NCI-H748 treated with DMSO at 0.1 percent for 48 hours (cell line): Measurements from ENCODE around the gene TDRD5.
"Not testable (repeated sequence)": the region's sequence is repeated elsewhere in the genome, so short reads cannot be mapped to it uniquely, and the experiment has no call there.

ENCODE experiments used
- DNase-seq: peaks from one replicate; lab custom pipeline; 2025; lab: John Stamatoyannopoulos, UW

TDRD5 gene

DNA sequence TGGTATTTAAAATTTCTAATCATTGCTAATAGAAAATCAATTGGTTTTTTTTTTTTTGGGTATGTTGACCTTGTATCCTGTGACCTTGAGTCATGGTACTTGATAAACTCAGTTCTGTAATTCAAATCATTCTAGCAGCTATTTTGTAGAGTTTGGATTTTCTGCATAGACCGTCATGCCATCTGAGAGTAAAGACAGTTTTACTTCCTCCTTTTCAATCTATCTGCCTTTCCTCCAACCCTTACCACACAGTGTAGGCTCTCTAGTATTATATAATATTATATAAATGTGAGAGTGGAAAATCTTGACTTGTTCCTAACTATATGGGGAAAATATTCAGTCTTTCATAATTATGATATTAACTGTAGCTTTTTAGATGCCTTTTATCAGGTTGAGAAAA, 7.0 kb downstream of the TDRD5 start:
- no peak for DNase-seq

DNA sequence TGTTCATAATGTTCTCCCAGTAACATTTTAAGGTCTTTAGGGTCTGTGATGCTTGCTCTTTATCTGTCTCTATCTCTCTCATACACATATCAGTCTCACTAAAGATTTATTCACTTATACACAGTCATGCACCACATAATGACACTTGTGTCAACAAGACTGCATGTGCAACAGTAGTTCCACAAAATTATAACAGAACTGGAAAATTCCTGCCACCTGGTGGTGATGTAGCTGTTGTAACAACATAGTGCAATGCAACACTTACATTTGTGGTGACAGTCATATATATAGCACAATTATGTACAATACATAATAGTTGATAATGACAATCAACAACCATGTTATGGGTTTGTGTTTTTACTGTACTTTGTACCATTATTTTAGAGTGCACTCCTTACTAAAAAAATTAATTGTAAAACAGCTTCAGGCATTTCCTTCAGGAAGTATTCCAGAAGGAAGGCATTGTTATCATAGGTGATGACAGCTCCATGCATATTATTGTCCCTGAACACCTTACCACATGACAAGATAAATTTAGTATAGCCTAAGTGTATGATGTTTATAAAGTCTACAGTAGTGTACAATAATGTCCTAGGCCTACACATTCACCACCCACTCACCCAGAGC, 8.1 kb downstream of the TDRD5 start:
- peak; percentile 6 for DNase-seq

DNA sequence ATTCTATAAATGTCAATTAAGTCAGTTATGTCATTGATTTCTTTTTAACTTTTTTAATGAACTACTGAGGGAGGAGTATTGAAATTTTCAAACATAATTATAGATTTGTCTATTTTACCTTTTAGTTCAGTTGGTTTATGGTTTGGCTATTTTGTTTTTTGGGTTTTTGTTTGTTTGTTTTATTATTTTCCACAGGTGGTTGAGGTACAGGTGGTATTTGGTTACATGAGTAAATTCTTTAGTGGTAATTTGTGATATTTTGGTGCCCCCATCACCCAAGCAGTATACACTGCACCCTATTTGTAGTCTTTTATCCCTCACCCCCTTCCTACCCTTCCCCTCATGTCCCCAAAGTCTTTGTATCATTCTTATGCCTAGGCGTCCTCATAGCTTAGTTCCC, 9.5 kb downstream of the TDRD5 start:
- DNase-seq, result no peak

DNA sequence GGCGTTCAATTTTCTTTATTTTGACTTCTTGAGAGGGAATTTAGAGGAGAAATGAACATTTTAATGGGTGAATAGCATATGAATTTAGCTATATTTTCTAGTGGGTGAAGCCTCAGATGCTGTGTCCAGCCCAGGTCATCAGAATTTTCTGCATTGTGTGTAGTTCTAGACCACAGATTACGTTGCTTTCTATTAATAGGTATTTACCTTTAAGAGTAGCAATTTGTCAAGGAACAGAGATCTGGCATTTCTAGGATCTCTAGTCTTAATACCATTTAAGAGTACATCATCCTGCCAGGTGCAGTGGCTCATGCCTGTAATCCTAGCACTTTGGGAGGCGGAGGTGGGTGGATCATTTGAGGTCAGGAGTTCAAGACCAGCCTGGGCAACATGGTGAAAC, 20.7 kb downstream of the TDRD5 start:
- no peak for DNase-seq

DNA sequence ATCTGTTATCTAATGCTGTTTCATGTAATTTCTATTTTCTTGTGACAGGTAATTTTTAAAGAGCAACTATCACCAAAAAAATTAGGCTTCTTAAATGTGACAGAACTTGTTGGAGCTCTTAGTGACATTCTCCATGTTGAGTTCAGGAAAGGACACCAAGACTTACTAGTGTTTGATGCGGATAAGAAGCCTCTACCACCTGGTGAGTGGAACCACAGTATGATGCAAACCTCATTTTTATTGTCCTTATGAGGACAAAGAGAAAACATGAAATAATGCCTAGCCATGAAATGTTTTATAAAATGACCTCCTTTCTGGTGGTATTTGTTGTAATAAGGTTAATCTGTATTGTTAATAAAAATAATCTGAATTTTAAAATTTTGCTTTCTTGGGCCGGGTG, 39.1 kb downstream of the TDRD5 start:
- DNase-seq, result no peak

DNA sequence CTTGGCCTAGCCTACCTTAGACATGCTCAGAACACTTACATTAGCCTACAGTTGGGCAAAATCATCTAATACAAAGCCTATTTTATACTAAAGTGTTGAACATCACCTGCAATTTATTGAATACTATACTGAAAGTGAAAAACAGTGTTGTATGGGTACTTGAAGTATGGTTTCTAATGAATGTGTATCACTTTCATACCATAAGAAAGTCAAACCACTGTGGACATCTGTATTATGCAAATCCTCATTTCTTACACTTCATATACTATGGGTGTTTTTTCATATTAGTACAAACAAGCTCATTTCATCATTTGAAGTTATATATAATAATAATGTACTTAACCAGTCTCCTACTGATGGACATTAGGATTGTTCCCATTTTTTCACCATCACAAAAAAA, 41.2 kb downstream of the TDRD5 start:
- no peak for DNase-seq

DNA sequence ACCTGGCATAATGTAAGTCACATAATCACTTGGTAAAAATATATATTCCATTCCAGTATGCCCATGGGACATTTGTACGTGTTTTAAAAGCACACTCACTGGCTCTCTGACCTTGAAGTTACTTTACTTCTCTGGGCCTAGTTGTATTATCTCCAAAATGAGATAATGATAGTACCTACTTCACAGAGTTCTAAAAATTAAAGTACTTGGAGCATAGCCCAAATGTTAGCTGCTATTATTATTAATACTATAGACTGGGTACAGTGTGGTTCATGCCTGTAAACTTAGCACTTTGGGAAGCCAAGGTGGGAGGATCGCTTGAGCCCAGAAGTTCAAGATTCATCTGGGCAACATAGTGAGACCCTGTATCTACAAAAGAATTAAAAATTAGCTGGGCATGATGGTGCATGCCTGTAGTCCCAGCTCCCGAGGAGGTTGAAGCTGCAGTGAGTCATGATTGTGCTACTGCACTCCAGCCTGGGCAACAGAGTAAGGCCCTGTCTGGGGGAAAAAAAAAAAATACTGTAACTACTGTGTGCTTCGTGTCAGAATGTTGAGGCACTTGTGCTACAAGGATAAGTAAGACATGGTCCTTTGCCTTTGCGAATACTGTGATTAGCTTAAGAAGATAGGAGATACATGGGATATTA, 45.7 kb downstream of the TDRD5 start:
- no peak for DNase-seq

DNA sequence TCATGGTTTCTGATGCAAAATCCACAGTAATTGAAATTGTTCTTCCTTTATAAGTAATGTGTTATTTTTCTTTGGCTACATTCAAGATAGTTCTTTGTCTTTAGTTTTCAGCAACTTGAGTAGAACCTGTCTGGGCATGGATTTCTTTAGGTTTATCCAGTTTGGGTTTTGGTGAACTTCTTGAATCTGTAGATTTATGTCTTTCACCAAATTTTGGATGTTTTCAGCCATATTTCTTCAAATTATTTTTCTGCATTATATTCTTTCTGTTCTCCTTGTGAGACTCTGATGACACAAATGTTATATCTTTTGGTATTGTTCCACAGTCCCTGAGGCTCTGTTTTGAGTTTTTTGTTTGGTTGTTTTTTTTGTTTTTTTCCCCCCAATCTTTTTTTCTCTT, 69.4 kb downstream of the TDRD5 start:
- DNase-seq, result no peak

DNA sequence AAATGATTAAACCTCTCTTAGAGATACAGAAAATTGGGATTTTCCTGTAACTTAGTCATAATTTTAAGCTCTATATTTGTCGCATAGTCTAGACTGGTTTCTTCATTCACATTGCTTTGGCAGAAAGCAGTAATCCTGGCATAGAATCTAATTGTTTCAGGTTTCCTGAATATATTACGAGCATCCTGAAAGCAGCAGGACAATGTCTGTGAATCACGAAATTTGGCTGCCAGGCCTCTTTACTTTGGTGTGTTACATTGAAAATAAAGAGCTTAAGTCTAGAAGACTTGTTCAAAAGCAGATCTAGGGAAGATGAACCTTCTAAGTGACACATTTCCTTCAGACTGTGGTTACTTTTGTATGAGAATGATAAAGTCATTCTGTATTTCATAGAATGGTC, 72.2 kb downstream of the TDRD5 start:
- DNase-seq, result no peak

DNA sequence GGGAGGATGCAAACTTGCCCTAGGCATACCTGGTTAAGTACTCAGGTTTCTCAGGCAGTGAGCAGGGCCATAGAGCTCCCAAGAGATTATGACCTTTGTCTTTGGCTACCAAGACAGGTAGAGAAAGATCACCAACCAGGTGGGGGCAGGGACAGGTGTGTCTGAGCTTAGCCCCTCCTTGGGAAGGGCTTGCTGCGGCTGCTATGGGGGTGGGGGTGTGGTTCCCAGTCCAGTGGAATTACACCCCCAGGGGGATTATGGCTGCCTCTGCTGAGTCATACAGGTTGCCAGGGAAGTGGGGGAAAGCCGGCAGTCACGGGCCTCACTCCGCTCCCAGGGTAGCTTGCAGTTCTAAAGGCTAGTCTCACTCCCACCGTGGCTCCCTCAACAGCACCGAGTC, 86.2 kb downstream of the TDRD5 start:
- DNase-seq, result no peak

DNA sequence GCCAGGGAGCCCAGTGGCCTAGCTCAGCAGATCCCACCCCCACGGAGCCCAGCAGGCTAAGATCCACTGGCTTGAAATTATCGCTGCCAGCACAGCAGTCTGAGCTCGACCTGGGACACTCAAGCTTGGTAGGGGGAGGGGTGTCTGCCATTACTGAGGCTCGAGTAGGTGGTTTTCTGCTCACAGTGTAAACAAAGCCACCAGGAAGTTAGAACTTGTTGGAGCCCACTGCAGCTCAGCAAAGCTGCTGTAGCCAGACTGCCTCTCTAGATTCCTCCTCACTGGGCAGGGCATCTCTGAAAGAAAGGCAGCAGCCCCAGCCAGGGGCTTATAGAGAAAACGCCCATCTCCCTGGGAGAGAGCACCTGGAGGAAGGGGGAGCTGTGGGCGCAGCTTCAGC, 102.9 kb downstream of the TDRD5 start:
- DNase-seq, result not testable (repeated sequence)

DNA sequence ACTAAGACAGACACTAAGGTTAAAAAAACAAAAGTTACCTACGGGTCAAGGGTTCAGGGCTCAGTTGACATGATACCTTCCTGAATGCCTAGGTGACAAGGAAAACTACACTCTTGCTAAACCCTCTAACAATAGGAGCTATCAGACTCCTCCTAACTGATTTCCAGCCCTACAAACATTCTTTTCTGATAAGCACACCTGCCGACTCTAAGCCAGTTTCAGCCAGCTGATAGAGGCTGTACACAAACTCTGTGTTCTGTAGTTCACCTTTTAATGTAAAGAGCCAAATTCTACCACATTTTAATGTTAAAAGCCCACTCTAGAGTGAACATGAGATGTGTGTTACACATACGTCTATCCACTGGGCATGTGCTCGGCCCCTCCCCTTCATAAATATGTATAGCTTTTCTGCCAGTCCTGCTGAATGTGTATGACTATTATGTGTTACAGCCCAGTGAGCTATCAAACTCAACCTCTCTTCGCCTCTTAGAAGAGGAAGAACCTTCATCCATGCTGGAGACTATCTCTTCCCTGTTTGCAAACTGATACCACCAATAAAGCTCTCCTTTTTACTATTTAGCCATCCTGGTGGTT, 111.4 kb downstream of the TDRD5 start:
- no peak for DNase-seq

DNA sequence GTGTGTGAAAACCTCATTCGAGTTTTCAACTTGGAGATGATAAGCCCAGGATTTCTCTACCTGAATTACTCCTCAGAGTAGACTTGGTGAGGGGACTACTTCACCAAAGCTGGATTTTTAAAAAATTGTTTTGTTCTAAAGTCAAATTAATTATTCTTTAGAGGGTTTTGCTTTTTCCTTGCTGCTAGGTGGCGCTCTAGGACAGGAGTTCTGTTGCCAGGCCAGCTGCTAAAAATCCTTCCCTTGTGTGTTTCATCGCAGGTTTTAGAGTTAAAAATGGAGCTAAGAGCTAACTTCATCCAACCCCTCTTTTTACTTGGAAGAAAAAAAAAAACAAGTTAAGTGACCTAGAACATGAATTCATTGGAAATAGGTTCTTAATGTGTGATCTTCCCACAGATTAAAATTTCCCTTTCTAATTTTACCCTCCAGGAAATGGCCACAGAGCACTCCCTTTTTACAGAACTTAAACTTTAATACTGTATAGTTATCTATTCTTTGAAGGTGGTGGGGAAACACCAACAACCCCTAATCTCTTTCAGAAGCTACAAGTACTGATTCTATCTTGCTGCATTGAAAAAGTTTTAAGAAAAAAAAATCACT, 114.8 kb downstream of the TDRD5 start:
- peak; percentile 40 for DNase-seq

DNA sequence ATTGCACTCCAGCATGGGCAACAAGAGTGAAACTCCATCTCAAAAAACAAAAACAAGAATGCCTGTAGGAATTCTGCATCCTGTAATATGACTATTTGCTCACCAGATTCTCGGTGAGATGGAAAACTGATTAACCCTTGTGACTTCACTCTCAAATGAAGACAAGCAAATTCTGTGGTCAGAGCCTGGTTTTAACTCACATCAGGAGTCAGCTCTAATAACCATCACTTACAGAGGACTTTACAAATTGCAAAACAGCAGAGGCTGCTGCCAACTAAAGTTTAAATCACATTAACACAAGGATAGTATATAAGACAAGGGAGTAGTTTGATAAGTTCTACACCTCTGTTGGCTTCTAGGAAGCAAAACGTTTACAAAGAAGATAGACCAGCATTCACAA, 115.8 kb downstream of the TDRD5 start:
- DNase-seq, result no peak

DNA sequence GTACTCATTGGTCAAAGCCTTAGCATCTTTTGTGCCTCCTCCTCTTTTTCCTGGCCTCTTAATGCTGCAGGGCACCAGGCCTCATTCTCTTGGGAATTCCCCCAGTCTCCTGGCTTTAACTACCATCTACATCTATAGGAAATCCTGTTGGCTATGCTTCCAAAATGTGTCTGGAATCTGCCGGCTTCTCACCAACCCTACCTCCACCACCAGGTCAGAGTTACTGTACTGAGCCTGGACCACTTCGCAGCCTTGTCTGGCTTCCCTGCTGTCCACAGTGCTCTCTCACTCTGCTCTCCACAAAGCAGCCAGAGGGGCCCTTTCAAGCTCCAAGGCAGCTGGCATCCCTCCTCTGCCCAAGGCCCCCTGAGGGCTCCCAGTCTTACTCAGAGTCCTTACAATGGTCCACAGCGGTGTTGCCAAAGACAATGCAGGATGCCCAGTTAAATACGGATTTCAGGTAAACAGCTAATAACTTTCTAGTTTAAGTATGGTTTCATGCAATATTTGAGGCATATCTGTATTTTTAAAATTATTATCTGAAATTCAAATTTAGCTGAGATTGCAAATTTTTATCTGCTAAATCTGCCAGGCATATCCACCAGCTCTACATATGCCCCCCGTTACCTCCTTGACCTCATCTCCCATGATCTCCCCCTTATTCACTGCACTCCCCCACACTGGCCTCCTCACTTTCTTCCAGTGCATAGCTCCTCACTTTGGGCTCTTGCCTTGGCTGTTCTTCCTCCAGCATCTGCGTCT, 117.0 kb downstream of the TDRD5 start:
- DNase-seq, result no peak

DNA sequence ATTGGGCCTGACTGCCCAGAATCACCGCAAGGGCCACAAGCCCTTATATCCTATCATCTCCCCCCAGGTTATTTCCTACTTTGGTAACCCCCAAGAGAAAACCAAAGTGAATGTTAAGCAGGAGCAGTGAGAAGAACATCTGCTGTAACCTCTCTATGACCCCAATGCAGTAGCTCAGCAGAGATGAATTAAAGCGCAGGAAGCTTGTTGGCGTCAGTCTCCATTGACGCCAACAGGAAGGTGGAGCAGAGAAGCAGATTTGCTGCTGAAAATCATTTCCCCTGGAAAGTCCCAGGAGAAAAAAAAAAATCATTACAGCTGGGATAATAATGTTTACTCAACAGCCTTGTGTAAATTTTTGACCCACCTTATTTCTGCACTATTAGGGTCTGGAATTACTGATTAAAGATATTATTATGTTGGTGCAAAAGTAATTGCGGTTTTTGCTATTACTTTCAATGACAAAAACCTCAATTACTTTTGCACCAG, 118.3 kb downstream of the TDRD5 start:
- no peak for DNase-seq

DNA sequence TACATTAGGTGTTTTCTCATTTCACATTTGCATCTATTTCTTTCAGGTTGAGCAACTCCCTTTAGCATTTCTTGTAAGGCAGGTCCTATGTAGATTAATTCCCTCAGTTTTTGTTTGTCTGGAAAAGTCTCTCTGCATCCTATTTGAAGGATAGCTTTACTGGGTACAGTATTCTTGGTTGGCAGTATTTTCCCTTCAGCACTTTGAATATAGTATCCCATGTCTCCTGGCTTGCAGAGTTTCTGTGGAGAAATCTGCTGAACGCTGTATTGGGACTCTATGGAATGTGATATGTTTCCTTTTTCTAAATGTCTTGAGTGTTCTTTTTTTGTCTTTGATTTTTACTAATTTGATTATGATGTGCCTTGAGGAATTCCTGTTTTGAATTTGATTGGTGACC, 122.5 kb downstream of the TDRD5 start:
- DNase-seq, result no peak

DNA sequence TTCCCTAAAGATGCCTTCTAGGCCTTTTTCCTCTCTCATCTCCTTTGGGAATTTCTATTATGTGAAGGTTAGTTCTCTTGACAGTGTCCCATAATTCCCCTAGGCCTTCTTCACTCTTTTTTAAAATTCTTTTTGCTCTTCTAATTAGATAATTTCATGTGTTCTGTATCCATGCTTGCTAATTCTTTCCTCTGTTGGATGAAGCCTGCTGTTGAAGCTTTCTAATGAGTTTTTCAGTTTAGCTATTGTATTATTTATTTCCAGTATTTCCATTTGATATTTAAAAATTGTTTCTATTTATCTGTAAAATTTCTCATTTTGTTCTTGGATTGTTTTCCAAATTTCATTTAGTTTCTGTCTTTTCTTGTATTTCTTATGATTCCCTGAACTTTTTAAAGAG, 123.0 kb downstream of the TDRD5 start:
- DNase-seq, result no peak

DNA sequence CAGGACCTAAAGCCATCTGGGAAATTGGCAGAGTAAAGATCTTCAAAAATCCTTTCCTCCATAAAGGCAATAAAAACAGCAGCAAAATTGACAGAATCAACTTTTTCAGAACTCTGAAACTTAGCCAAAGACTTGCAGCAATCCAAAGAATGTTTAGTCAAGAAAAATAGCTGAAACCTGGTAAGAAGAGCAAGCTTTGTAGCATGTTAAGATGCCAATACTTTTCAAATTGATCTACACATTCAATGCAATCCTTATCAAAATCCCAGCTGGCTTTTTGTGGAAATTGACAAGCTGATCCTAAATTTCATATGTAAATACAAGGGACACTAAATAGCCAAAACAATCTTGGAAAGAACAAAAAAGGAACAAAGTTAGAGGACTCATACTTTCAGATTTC, 127.6 kb downstream of the TDRD5 start:
- DNase-seq, result no peak

DNA sequence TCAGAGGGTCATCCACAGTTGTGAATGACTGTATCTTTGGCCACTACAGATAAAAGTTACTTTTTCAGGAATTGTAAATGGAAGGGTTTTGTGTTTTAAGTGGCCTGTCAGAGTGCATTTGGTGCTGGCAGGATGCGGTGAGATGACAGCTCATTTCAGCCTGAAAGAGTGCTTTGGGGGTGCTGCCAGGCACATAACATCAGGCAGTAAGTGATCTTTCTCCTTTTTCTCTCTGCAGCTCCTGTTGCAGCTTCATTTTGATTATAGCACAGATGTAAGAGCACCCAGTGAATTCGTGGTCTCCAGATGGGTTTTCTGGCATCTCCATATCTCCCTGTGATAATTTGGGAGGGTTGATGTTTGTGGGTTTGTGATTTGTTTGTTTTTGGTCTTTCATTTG, 136.6 kb downstream of the TDRD5 start:
- no peak for DNase-seq

DNA sequence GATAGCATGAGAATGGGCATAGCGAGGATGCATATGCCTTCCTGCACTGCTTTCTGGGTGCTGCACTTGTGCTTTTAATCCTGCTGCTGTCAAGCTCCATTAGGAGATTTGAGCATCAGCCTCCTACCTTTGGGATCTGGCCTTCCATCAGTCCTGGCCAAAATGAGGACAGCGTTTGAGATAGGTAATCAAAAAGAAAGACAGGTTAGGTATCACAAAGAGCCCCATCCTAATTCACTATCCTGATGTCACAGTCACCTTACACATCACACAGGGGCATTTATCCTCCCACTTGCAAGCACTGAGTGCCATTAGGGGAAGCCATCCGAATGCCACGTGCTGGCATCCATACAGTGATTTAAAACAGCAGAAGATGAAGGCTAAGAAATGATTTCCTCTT, 138.2 kb downstream of the TDRD5 start:
- no peak for DNase-seq

DNA sequence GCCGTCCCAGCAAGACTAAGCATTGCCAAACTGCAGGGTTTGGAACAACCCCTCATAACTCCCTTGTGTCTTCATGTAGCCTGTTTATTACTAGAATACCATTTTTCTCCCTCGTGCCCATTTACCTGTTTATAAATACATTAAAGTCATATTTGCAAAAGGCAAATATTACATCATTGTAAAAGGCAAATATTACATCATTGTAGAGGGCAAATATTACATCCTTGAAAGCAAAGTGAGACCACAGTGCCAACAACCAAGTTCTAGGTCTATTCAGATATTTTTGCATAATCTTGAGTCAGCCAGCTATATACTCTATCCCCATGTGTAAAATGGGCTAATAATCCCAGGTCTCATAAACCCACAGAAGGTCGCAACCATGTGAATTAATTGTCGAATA, 140.0 kb downstream of the TDRD5 start:
- no peak for DNase-seq
